Right lobe of liver (tissue), 4 donors: ENCODE measurements around the gene MPG.
A peak's percentile ranks its signal among the peaks of the same experiment; 100 is the strongest.

Experiments used
- POLR2A ChIP-seq: fragments of 450-650 bp; IDR thresholded peaks from one replicate; pipeline ENCODE4 v1.6.1; 2017; ENCODE audit warnings: antibody characterized with exemption, mild to moderate bottlenecking
- TF ChIP-seq, protein P1 (sequence below), 4 donors: fragments of 200-600 bp in 3 of 4; fragments of 450-650 bp in 1 of 4; IDR thresholded peaks; one replicate each; pipeline versions ENCODE4 v1.5.1 to v1.8.0; 2016 to 2022; ENCODE audit warnings: antibody characterized with exemption in 4 of 4, mild to moderate bottlenecking in 2 of 4
- donor health status: DM: no; HTN: no; CAD: no.
- donor health status: DM: no; HTN: no; CAD: no.
- donor health status: DM: no; HTN: yes; CAD: no.

DNA sequence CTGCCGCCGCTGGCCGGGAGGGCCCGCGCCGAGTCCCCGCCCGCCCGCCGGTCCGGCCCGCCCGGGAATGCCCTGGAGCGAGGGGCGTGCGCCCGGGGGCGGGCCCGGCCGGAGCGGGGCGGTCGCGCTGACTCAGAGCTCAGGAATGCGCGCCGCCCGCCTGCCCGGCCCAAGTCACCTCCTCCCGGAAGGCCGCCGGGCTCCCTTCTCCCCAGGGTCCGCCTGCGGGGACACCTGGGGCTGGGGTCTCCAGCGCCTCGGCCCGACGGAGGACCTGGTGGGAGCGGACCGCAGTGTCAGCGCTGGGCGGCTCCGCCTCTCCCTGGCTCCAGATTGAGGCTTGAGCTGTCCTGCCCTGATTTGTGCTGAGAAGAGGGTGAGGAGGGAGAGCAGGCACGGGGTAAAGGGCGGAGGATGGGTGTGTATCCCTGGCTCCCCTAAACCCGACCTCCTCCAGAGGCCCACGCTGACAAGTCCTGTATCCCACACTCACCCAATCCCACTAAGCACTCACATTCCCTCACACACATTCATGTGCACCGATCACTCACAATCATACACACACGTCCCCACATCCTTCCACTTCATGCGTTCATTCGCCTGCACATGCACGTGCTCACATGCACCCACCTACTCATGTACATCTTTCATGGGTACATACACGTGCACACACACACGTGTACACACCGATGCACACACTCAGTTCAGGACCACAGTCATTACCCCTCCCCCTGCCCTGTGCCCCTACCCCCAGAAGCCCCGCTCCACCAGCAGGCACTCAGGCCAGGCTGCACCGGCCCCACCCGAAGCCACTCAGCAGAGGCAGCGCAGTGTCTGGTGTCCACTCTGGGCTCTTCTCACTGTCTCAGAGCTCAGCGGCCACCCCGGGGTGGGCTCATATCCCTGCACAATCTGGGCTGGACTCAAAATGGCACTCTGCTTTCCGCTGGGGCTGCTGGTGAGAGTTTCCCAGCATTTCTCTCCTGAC is 5.2 kb upstream of the MPG start, which contains the start of gene RHBDF1:
- TF ChIP-seq, protein P1, sequence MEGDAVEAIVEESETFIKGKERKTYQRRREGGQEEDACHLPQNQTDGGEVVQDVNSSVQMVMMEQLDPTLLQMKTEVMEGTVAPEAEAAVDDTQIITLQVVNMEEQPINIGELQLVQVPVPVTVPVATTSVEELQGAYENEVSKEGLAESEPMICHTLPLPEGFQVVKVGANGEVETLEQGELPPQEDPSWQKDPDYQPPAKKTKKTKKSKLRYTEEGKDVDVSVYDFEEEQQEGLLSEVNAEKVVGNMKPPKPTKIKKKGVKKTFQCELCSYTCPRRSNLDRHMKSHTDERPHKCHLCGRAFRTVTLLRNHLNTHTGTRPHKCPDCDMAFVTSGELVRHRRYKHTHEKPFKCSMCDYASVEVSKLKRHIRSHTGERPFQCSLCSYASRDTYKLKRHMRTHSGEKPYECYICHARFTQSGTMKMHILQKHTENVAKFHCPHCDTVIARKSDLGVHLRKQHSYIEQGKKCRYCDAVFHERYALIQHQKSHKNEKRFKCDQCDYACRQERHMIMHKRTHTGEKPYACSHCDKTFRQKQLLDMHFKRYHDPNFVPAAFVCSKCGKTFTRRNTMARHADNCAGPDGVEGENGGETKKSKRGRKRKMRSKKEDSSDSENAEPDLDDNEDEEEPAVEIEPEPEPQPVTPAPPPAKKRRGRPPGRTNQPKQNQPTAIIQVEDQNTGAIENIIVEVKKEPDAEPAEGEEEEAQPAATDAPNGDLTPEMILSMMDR (IDR thresholded peaks at IDR 0.05): no peak
- TF ChIP-seq POLR2A: peak; percentile 26
